GM18520 (cell line): ENCODE results near the gene CEP162.
"Not testable (repeated sequence)": the region's sequence is repeated elsewhere in the genome, so short reads cannot be mapped to it uniquely, and the experiment has no call there.

Experiments
- ATAC-seq: cut with Tn5 transposase; IDR thresholded peaks from one replicate; pipeline ENCODE4 v1.9.1; 2021; ENCODE audit not compliant: unreplicated experiment

CEP162 gene

DNA sequence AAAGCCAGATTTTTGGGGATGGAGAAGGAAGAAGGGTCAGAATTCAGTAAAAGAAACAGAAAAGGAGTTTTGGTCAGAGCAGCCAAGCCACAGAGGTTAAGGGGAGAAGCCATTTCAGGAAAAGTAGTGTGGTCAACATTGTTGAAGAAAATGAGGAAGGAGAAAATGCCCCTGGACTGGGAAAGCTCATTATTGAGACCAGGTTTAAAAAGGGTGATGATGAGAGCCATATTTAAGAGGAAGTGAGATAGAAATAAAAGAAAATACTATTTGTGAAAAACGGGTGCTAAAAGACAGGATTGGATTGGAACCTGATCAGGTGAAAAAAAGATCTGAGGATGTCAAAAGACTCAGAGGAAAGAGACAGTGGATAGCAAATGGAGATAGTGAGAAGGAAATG lies 75.8 kb downstream of the CEP162 start:
- no peak for ATAC-seq

DNA sequence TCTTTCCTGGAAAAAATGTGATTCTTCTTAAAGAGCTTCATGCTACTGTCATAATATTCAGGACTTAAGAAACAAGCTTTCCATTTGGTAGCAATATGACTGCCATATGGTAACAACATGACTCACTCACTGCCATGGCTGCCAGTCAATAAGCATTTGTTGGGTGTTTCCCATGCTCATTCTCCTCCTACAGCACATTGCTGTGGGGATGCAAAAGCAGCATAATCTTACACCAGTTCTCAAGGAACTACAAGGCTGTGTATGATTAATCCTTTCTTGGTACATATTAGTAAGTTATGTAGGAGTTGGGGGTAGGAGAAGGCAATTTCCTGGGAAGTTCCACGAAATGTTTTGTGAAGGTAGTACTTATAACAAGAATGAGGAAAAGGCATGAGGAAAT lies 76.7 kb downstream of the CEP162 start:
- ATAC-seq, result peak; percentile 76

DNA sequence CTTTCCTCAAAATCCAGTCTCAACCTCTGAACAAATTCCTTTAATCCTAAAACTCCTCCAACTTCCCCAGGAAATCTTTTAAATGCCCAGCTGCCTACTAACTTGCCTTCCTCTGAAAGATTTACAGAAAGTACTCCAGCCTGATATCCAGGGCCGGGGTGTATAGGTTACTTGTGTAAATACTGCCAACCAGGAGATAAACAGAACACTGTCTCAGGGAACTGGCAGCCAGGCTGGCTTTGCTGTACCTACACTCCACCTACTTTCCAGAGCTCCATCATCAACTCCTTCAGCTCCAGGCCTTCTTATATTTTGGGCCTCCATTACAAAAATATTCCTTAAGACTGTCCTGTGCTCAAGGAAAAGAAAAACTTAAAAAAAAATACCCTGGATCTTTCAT lies 85.9 kb downstream of the CEP162 start:
- ATAC-seq, result no peak

DNA sequence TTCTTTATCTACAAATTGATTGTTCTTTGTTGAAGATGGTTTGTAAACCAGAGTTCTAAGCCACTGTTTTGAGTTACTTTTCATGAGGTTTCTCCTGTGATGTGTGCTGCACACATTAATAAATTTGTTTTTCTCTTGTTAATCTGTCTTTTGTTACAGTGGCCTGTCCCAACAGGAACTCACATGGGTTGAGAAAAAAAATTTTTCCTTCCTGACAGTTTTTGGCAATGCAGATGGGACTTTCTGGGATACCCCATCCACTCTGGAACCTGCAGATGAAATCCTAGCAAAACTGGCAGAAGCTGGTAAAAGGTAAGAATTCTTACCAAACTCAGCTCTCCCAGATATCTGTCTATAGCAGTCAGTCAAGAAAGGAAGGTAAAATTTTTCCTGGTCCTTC lies 88.1 kb downstream of the CEP162 start:
- no peak for ATAC-seq

DNA sequence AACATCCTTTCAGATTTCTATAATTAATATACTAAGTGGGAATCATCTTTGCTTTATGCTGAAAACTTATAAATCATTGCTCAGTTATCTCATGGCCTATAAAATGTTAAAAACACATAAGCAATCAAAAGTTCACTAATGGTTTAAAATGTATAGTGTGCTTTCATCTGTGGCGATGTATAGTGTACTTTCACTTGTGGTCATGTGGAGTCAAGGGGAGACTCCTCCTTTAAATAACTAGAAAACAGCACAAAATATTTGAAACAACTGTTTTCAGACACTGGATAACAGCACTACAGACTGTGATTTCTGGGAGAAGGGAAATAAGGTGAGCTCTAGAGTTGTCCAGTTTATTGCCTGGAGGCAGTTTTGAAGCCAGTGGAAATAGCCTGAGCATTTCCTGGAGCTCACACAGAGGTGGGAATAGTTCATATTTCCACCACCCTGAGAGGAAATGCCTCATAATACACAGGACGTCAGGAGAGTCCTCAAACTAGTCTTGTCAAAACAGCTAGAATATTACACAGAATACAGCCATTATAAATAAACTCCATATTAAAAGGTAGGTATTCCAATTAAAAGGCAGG lies 89.4 kb downstream of the CEP162 start:
- no peak for ATAC-seq

DNA sequence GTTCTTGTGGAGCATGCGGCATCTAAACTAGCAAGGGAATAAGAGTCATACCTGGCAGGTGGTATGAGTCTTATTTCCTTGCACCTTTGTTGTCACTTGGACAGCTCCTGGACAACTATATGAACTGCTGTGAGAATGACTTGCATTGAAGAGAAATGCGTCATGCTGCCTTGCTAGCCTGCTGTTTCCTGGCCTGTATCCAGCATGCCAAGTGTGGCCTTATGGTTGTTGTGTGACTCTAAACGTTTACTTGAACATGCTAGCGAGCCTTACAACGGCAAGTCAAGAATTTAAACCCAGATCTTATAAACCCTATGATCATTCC lies 90.4 kb downstream of the CEP162 start:
- ATAC-seq, result no peak

GRCh38 chr6:84136364-84137050 lies 90.9 kb downstream of the CEP162 start:
- ATAC-seq, result no peak

DNA sequence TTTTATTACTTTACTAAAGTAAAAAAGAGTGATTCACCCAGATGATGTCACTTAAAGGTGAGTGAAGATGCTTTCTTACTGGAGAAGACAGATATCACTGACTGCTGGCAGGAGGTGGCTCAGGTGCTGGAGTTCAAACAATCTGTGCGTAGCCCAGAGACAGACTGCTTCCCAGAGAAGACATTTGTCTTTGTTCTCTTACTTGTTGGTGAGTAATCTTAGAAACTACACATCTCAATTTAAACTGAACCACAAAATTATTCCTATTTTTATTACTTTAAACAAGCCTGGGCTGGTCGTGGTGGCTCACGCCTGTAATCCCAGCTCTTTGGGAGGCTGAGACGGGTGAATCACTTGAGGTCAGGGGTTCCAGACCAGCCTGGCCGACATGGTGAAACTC lies 92.2 kb downstream of the CEP162 start:
- ATAC-seq, result no peak

GRCh38 chr6:84133385-84133784 lies 94.1 kb downstream of the CEP162 start:
- ATAC-seq, result not testable (repeated sequence)

DNA sequence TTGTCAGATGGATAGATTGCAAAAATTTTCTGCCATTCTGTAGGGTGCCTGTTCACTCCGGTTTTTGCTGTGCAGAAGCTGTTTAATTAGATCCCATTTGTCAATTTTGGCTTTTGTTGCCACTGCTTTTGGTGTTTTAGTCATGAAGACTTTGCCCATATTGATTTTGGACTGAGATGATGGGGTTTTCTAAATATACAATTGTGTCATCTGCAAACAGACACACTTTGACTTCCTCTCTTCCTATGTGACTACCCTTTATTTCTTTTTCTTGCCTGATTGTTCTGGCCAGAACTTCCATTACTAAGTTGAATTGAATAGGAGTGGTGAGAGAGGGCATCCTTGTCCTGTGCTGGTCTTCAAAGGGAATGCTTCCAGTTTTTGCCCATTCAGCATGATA lies 97.9 kb downstream of the CEP162 start:
- not testable (repeated sequence) for ATAC-seq

- ATAC-seq, result no peak
Observed at GRCh38 chr6:84123186-84123585, 104.3 kb downstream of the CEP162 start.

DNA sequence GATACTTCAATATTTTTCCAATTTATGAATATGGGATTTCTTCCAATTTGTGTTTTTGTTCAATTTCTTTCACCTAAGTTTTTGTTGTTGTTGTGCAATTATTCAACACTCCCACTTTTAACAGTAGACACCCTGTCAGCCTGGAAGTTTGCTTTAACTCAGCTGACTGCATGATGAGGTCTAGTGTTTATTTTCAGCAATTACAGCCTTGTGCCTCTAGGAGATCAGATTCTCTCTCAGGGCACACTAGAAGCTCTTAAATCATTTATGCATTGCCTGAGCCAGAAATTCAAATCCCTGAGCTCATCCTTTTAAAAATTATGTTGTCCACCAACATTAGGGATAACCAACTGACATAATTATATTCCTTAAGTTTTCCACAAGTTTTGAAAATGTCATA lies 108.2 kb downstream of the CEP162 start:
- ATAC-seq, result no peak

GRCh38 chr6:84118191-84118590 lies 109.3 kb downstream of the CEP162 start:
- ATAC-seq, result no peak

- ATAC-seq, result not testable (repeated sequence)
Observed at GRCh38 chr6:84114933-84115594, 112.4 kb downstream of the CEP162 start.

GRCh38 chr6:84111351-84111750 lies 116.1 kb downstream of the CEP162 start:
- ATAC-seq, result not testable (repeated sequence)

DNA sequence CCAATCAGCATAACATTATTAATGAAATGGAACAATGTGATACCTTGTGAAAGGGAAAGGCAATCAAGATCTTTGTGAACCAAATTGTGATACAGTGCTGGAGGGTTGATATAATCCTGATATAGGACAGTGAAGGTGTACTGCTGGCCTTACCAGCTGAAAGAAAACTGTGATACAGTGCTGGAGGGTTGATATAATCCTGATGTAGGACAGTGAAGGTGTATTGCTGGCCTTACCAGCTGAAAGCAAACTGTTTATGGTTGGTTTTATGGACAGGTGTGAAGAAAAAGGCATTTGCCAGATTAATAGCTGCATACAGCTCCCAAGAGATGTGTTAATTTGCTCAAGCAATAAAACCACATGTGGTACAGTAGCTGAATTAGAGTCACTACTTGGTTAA lies 119.9 kb downstream of the CEP162 start:
- no peak for ATAC-seq

DNA sequence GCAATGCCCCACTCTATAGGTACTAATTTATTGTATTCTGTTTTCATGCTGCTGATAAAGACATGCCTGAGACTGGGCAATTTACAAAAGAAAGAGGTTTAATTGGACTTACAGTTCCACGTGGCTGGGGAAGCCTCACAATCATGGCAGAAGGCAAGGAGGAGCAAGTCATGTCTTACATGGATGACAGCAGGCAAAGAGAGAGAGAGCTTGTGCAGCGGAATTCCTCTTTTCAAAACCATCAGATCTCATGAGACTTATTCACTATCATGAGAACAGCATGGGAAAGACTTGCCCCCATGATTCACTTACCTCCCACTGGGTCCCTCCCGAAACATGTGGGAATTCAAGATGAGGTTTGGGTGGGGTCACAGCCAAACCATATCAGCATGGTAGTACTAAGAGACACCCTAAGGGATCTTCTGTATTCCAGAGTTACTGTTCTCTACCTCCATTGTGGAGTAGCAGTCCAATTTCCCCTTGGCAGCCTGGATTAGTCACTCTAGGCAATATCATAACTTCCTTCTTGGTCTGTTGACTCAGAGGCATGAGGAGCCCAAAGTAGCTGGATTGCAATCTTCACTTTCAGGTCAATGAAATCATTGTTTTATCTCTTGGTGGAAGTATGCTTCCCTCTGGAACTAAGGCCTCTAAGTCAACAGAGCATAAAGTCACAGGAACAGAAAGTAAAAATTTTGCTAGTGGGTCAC lies 122.1 kb downstream of the CEP162 start:
- ATAC-seq, result not testable (repeated sequence)

DNA sequence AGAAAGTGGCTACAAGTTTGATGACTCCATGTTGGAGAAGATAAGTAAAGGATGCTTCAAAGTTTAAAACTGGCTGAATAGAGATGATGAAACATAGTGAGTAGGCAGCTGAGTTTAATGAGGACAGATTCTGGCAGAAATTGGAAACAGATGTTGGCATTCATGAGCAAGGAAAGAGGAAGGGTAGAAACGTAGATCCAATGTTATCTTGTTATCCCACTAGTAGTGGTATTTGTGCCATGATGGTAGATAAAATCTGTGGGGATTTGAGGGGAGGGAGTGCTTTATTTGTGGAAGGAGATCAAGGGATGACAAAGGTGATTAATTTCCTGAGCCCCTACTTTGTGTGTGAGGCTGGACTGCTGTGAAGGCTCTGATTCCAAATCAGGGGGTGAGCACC lies 124.4 kb downstream of the CEP162 start:
- ATAC-seq, result no peak

DNA sequence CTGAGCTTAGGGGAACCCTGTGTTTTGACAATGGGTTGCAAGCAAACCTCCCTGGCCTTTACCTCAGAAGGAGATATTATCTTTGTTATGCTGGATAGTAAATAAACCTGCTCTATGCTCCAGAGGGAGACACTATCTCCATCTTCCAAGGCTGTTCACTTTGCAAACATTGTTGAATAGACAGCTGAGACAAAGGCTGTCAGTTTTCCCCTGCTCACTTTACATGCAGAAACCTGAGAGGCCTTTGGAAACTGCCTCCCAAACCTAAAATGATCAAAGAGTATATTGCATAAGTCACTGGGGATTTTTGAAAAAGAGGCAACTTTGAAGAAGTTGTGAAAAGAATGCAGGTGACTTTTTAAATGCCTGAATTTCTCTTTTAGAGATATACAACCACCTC lies 132.3 kb downstream of the CEP162 start:
- ATAC-seq, result no peak

- peak; percentile 83 for ATAC-seq
Observed at GRCh38 chr6:84093441-84094435, 133.7 kb downstream of the CEP162 start.

DNA sequence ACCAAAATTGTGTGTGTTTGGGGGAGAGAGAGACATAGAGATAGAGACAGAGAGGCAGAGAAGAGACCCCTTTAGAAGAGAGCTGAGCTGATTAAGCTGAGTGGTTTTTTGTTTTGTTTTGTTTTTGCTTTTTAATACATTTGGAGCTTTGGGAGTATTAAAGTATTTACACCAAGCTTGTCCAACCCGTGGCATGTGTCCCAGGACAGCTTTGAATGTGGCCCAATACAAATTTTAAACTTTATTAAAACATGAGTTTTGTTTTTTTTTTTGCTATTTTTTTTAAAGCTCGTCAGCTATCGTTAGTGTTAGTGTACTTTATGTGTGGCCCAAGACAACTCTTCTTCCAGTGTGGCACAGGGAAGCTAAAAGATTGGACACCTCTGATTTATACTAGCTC lies 137.9 kb downstream of the CEP162 start:
- ATAC-seq, result no peak
